ENCODE results near the gene XPA. TPM values are rescaled to one million over a fixed set of nuclear protein-coding genes. Genes with fewer than 3 reads are reported as not detected.
"Not testable (repeated sequence)": the region's sequence is repeated elsewhere in the genome, so short reads cannot be mapped to it uniquely, and the experiment has no call there.

XPA gene
- 4.5 and 8.0 TPM in 2 replicates for polyA plus RNA-seq (2011; rRNA removed)
- 2.5 and 2.7 TPM in 2 replicates for polyA plus RNA-seq (2012; cell fraction: cytosol; rRNA removed)
- 0.84 and 1.5 TPM in 2 replicates for polyA plus RNA-seq (2012; cell fraction: nucleus; rRNA removed)
- 14.0 to 14.9 TPM (median 14.6 TPM) in 3 replicates for polyA plus RNA-seq (2017; fragmentation: RNase III; extraction: RNeasy Plus Mini Kit Qiagen cat#74134 plus additional on column Dnase treatment)
- polyA minus RNA-seq (2011; rRNA and poly(A)+ RNA removed): 1.9 and 2.6 TPM in 2 replicates

- Histone ChIP-seq H3K4me2 (peak within 1 kb of the TSS; percentile 91), H3K4me3 (peak within 1 kb of the TSS; percentile 73), H3K27ac (peak within 1 kb of the TSS; percentile 89 to 98), H3K9me3 (no peaks in the 10 kb centered on the region), H3K4me1 (peaks cover 33% of the 10 kb centered on the region)
- ATAC-seq (peak; percentile 93 to 98), FAIRE-seq (no peak), DNase-seq (ENCODE audit: low read depth in 1 of 2, low spot score in 1 of 2) (peak; percentile 95 to 97)
- ChIA-PET POLR2A (interaction anchor here (0.9 to 1.7 kb wide), 7 partner anchors 18 to 359 kb away, joined by 3 to 9 read pairs (median 4); partner anchors contain the start of genes NANS, NCBP1, TRMO and TSTD2), CTCF (interaction anchor here (1.1 to 11.8 kb wide), 2 partner anchors 18 to 204 kb away, joined by 4 to 98 read pairs; no protein-coding TSS in a partner anchor)
- TF ChIP-seq TP53 (CRISPR knock-in tag; IDR thresholded peaks at IDR 0.05) (no peak), JUN (IDR thresholded peaks at IDR 0.05) (peak in 1 of 2 experiments; percentile 75; a peak in 2 of 5 replicates), POLR2A (IDR thresholded peaks at IDR 0.05; ENCODE audit: low read length) (peak; percentile 94), PHF8 (IDR thresholded peaks at IDR 0.05; ENCODE audit: borderline replicate concordance, low read depth) (peak; percentile 63; the same call in 1 of the 2 replicates), KDM5A (IDR thresholded peaks at IDR 0.05) (peak; percentile 36; the same call in 1 of the 2 replicates), ESRRA (IDR thresholded peaks at IDR 0.05; ENCODE audit: borderline replicate concordance, low read length) (no peak), EHF (CRISPR knock-in tag; IDR thresholded peaks at IDR 0.05) (no peak), FOSL2 (IDR thresholded peaks at IDR 0.05) (no peak), FOSL2 (CRISPR knock-in tag; IDR thresholded peaks at IDR 0.05) (no peak), RARB (CRISPR knock-in tag; IDR thresholded peaks at IDR 0.05) (no peak), GATA3 (IDR thresholded peaks at IDR 0.05; ENCODE audit: borderline replicate concordance) (peak; percentile 20; the same call in 1 of the 2 replicates), REST (IDR thresholded peaks at IDR 0.05) (no peak)
- TF ChIP-seq, protein P1, sequence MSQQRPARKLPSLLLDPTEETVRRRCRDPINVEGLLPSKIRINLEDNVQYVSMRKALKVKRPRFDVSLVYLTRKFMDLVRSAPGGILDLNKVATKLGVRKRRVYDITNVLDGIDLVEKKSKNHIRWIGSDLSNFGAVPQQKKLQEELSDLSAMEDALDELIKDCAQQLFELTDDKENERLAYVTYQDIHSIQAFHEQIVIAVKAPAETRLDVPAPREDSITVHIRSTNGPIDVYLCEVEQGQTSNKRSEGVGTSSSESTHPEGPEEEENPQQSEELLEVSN (IDR thresholded peaks at IDR 0.05; ENCODE audit: borderline replicate concordance, low read depth): peak; percentile 63
- TF ChIP-seq, protein P2, sequence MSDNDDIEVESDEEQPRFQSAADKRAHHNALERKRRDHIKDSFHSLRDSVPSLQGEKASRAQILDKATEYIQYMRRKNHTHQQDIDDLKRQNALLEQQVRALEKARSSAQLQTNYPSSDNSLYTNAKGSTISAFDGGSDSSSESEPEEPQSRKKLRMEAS (IDR thresholded peaks at IDR 0.05): peak; percentile 38
- TF ChIP-seq, protein P3, sequence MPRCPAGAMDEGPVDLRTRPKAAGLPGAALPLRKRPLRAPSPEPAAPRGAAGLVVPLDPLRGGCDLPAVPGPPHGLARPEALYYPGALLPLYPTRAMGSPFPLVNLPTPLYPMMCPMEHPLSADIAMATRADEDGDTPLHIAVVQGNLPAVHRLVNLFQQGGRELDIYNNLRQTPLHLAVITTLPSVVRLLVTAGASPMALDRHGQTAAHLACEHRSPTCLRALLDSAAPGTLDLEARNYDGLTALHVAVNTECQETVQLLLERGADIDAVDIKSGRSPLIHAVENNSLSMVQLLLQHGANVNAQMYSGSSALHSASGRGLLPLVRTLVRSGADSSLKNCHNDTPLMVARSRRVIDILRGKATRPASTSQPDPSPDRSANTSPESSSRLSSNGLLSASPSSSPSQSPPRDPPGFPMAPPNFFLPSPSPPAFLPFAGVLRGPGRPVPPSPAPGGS (IDR thresholded peaks at IDR 0.05): peak; percentile 81; the same call in 2 of the 3 replicates
- WGBS (ENCODE audit: missing lambda C conversion rate): under 1% methylated on average over 38 of the region's 82 CpGs
These were observed at the start of gene XPA for GRCh38 chr9:97696803-97697601. Gene XPA, minus strand, starts transcription at chr9:97697340. Its CDS starts 48 bp downstream, at chr9:97697292.

- ATAC-seq (peak; percentile 41 to 55; a peak in 3 of 6 replicates), DNase-seq (ENCODE audit: low read depth in 1 of 2, low spot score in 1 of 2) (no peak), FAIRE-seq (no peak)
- TF ChIP-seq REST (IDR thresholded peaks at IDR 0.05) (peak; percentile 71), POLR2A (IDR thresholded peaks at IDR 0.05; ENCODE audit: low read length) (no peak)
- peaks cover 14% of the 10 kb centered on the region; the same call in 2 of the 3 replicates for H3K4me1 ChIP-seq
- ChIA-PET CTCF (interaction anchor here (1.2 kb wide), 1 partner anchor 109 kb away, joined by 3 read pairs; no protein-coding TSS in a partner anchor), POLR2A (no interaction called here)
- H3K4me3 ChIP-seq: no peak overlapping the region
- H3K27ac ChIP-seq: no peak overlapping the region
- WGBS (ENCODE audit: missing lambda C conversion rate): 33% methylated on average over 7 of the region's 7 CpGs
- H3K9me3 ChIP-seq: peaks cover 8% of the 10 kb centered on the region; the same call in 2 of the 3 replicates
- no peak overlapping the region for H3K4me2 ChIP-seq
These were observed 47.9 kb upstream of the XPA start for GRCh38 chr9:97744710-97745708.

GRCh38 chr9:97744025-97744424 lies 46.9 kb upstream of the XPA start:
- H3K9me3 ChIP-seq; FAIRE-seq; H3K4me3 ChIP-seq; H3K27ac ChIP-seq; CTCF ChIA-PET; POLR2A ChIA-PET; DNase-seq (ENCODE audit: low read depth in 1 of 2, low spot score in 1 of 2); ATAC-seq; H3K4me2 ChIP-seq: not testable (repeated sequence)
- H3K4me1 ChIP-seq: peaks cover 14% of the 10 kb centered on the region; the same call in 2 of the 3 replicates
- WGBS (ENCODE audit: missing lambda C conversion rate): 51% methylated on average over 7 of the region's 7 CpGs
